Heart right ventricle (tissue), 16 donors: ENCODE results near the gene VPS37D. TPM values are rescaled to one million over a fixed set of nuclear protein-coding genes. Genes with fewer than 3 reads are reported as not detected.

ENCODE experiments used
- ATAC-seq, 8 donors: fragments of 200-7000 bp; cut with Tn5 transposase; one replicate each; pipeline ENCODE4 v1.9.1; 2020; ENCODE audit warnings: mild to moderate bottlenecking in 8 of 8, moderate library complexity in 8 of 8, moderate number of reproducible peaks in 1 of 8
- DNase-seq, 2 donors: peaks; one replicate each; pipeline ENCODE4 v3.0.0-alpha.2; 2020
- H3K27ac ChIP-seq, 10 donors: fragments of 200-600 bp; sonication (generic) in 2 of 10; one replicate each; pipeline versions ENCODE4 v1.5.0 to v1.8.0; 2020 to 2022; ENCODE audit warnings: mild to moderate bottlenecking in 3 of 10
- H3K27me3 ChIP-seq, 7 donors: fragments of 200-600 bp; one replicate each; pipeline ENCODE4 v1.8.0; 2021 to 2022; ENCODE audit warnings: mild to moderate bottlenecking in 2 of 7
- H3K36me3 ChIP-seq, 9 donors: fragments of 200-600 bp; sonication (generic) in 1 of 9; one replicate each; pipeline versions ENCODE4 v1.5.0 to v1.8.0; 2020 to 2022; ENCODE audit warnings: mild to moderate bottlenecking in 2 of 9
- H3K4me1 ChIP-seq, 9 donors: fragments of 200-600 bp; sonication (generic) in 1 of 9; one replicate each; pipeline versions ENCODE4 v1.5.0 to v1.8.0; 2020 to 2022; ENCODE audit warnings: mild to moderate bottlenecking in 4 of 9
- H3K4me3 ChIP-seq, 10 donors: fragments of 200-600 bp; sonication (generic) in 2 of 10; one replicate each; pipeline versions ENCODE4 v1.5.0 to v1.8.0; 2020 to 2022; ENCODE audit warnings: mild to moderate bottlenecking in 7 of 10, moderate library complexity in 2 of 10
- H3K9me3 ChIP-seq, 11 donors: fragments of 200-600 bp in 10 of 11; sonication (generic) in 2 of 11; one replicate each; pipeline versions ENCODE4 v1.5.0 to v1.8.0; 2013 to 2022; ENCODE audit warnings: mild to moderate bottlenecking in 2 of 11, control low read depth in 1 of 11, moderate library complexity in 1 of 11
- CTCF ChIP-seq, 9 donors: fragments of 200-600 bp; sonication (generic) in 2 of 9; IDR thresholded peaks; one replicate each; pipeline versions ENCODE4 v1.5.0 to v1.8.0; 2021 to 2022; ENCODE audit warnings: antibody characterized with exemption in 9 of 9, mild to moderate bottlenecking in 5 of 9, moderate library complexity in 1 of 9
- WGBS, 2 donors: extraction: QIAGEN DNeasy Blood & Tissue Kit; methylation state at CpG; one replicate each; pipeline ENCODE4 v1.1.7; 2013; ENCODE audit warnings: inconsistent platforms in 1 of 2; 5-methylcytosine and 5-hydroxymethylcytosine counted together
- intact Hi-C, 10 donors: fragments of 100-400 bp; cut with DNase I; formaldehyde crosslinking; loops; one replicate each; pipeline versions ENCODE4 v1.11.1 to v1.14.2; 2022
- polyA plus RNA-seq, 2 donors: library from polyadenylated mRNA; stranded (reverse); fragments of 200-250 nt; gene quantifications; one replicate each; pipeline ENCODE4 v1.2.3, GENCODE V29; 2013
- total RNA-seq, 10 donors: library from RNA; stranded (reverse); fragmentation: NEBNext Ultra II Directional in 3 of 10; extraction: Animal tissue kit (Norgen Biotek cat#: 25700) in 3 of 10; gene quantifications; one replicate each; pipeline versions ENCODE4 v1.2.1 to v1.2.4, GENCODE V29; 2021 to 2023
- donor health status: Arrhythmogenic right ventricular cardiomyopathy.
- donor health status: ischemic (EF 13 %, LVEDD 7.1; RV severe dilation, severe dysfunction).
- donor health status: healthy with polysubstance abuse.
- donor health status: DM: no; HTN: yes; CAD: no.
- donor health status: DM: no; HTN: no; CAD: no.
- donor health status: ischemic (EF 25% LVEDD 6.9; RV normal size, moderate dysfunction).
- donor health status: ischemic (EF 25% LVEDD 5.7; RV mildly dilated, moderate dysfunction).
- donor health status: healthy.
- donor health status: DM: yes; HTN: yes; CAD: no.
- donor health status: Ischemic cardiomyopathy.
- donor health status: ischemic (EF 35%, LVEDD 5.7; RV mildly dilated, moderate dysfunction).
- donor health status: nonischemic (EF 11% LVEDD 7.7; RV severe dilation, severe dysfunction).
- donor health status: DM: yes; HTN: yes; CAD: no.
- donor health status: PGD.
- donor health status: ischemic (EF 29% LVEDD 5.4; RV normal size, mild dysfunction).
- donor health status: nonischemic (EF 23%, LVEDD 6.1; RV moderate dilation, normal function).

The VPS37D gene
- total and polyA plus RNA-seq, 12 donors = 1.1 to 3.6 (median 2.1) TPM

DNA sequence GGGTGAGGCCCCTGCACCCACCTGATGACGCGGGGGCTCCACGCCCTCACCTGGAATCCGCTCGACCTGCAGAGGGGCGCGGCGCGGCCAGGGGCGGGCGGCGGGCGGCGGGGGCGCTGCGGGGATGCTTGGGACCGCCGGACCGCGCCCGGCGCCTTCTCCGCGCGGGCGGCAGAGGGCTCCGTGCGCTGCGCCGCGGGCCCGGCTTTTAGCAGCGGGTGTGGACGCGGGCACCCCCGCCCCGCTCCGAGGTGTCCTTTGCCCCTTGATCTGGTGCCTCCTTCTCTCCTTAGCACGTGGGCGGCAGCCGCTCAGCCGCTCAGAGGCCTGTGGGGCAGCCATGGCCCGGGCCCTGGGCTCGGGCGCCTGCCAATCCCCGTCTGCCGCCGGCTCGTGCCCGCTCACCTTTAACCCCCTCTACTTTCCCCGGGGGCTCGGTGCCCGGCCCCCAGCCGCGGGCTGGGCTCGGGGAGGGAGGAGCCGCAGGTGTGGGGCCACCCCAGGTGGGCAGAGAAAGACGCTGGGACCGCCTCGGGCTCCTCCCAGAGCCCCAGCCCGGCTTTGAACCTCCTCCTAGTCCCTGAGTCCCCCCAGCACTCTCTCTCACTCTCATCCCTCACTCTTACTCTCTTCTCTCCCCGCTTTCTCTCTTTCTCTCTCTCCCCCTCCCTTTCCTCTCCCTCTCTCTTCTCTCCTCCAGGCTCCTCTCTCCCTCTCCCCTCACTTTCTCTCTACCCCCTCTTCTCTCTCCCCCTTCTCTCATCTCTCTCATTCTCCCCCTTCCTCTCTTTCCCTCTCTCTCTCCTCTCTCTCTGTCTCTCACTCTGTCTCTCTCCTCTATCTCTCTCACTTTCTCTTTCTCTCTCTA lies 19.7 kb upstream of the VPS37D start:
- peak in 4 of 8 donors; percentile 19 to 57 (median 30) for ATAC-seq
- intact Hi-C loops = no loop called here
- peaks cover 0 to 8% (median 5%) of the 10 kb centered on the region in 9 donors for H3K4me1 ChIP-seq
- no peaks in the 10 kb centered on the region for H3K9me3 ChIP-seq
- H3K27me3 ChIP-seq = peaks cover 5 to 97% (median 71%) of the 10 kb centered on the region in 7 donors
- H3K36me3 ChIP-seq = no peaks in the 10 kb centered on the region
- peak overlapping the region in 9 of 10 donors; percentile 6 to 53 (median 42) for H3K4me3 ChIP-seq
- no peak for DNase-seq
- 1 to 2% methylated on average over 59 to 61 of the region's 62 CpGs for WGBS, 2 donors
- peak in 4 of 9 donors; percentile 8 to 31 (median 19) for TF ChIP-seq CTCF (IDR thresholded peaks at IDR 0.05)
- no peak overlapping the region for H3K27ac ChIP-seq

- no peak for ATAC-seq
- Histone ChIP-seq H3K9me3 (no peaks in the 10 kb centered on the region), H3K4me1 (peaks cover 0 to 8% (median 5%) of the 10 kb centered on the region in 9 donors), H3K27me3 (peaks cover 5 to 89% (median 64%) of the 10 kb centered on the region in 7 donors), H3K4me3 (no peak overlapping the region), H3K36me3 (no peaks in the 10 kb centered on the region), H3K27ac (no peak overlapping the region)
- DNase-seq = no peak
- no peak for TF ChIP-seq CTCF (IDR thresholded peaks at IDR 0.05)
- 26 to 50% methylated on average over 1 of the region's 1 CpG for WGBS, 2 donors
- intact Hi-C loops = no loop called here
These were observed 18.9 kb upstream of the VPS37D start for GRCh38 chr7:73648593-73649332.

DNA sequence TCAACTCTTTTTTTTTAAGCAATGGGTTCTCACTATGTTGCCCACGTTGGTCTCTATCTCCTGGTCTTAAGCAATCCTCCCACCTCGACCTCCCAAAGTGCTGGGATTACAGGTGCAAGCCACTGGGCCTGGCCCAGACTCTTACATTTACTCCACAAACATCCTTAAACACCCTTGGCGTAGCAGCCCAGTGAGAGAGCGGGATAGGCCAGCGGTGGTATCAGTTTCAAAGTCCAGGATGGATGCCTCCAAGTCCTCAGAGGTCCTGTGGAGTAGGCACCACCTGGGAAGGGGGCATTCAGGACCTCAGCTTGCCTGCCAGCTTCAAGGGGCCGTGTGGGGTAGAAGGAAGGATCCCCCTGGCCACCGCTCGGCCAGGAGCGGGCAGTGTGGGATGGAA lies 18.1 kb upstream of the VPS37D start:
- intact Hi-C loops = no loop called here
- no peak overlapping the region for H3K27ac ChIP-seq
- no peak for TF ChIP-seq CTCF (IDR thresholded peaks at IDR 0.05)
- 47 to 48% methylated on average over 9 of the region's 9 CpGs for WGBS, 2 donors
- H3K4me1 ChIP-seq = peaks cover 0 to 8% (median 5%) of the 10 kb centered on the region in 9 donors
- ATAC-seq (no peak), DNase-seq (no peak)
- H3K27me3 ChIP-seq = peaks cover 5 to 84% (median 59%) of the 10 kb centered on the region in 7 donors
- H3K9me3 ChIP-seq = no peaks in the 10 kb centered on the region
- no peaks in the 10 kb centered on the region for H3K36me3 ChIP-seq
- no peak overlapping the region for H3K4me3 ChIP-seq

DNA sequence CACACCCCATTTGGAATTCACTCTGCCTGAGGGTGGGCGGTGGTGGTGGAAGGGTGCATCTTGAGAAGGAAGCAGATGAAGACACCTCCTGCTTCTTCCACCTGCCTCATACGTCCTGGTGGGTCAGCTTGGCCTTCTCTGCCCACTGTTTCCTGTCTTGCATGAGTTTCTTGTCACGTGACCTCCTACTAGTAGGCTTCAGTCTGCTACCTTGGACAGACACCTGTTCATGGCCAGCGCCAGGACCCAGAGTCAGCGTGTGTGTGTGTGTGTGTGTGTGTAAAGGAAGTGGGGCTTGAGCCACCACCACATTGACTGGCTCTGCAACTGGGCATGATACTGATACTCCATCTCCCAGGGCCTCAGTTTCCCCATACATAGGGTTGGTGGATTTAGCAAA lies 17.1 kb upstream of the VPS37D start:
- Histone ChIP-seq H3K9me3 (no peaks in the 10 kb centered on the region), H3K36me3 (no peaks in the 10 kb centered on the region), H3K27me3 (peaks cover 5 to 75% (median 57%) of the 10 kb centered on the region in 7 donors), H3K27ac (no peak overlapping the region), H3K4me1 (peaks cover 0 to 8% (median 5%) of the 10 kb centered on the region in 9 donors), H3K4me3 (no peak overlapping the region)
- WGBS, 2 donors = 64 to 66% methylated on average over 5 of the region's 5 CpGs
- intact Hi-C loops = loop anchor here in 1 of 10 donors (2.0 kb wide), 1 partner anchor 14 kb away; no protein-coding TSS in a partner anchor
- ATAC-seq (no peak), DNase-seq (no peak)
- no peak for TF ChIP-seq CTCF (IDR thresholded peaks at IDR 0.05)
